HG02759 (cell line): Measurements from ENCODE around the gene EDEM1.

Experiments used
- ATAC-seq: cut with Tn5 transposase; IDR thresholded peaks from one replicate; pipeline ENCODE4 v1.9.1; 2021; ENCODE audit warnings: mild to moderate bottlenecking, moderate library complexity; ENCODE audit not compliant: unreplicated experiment

The EDEM1 gene

DNA sequence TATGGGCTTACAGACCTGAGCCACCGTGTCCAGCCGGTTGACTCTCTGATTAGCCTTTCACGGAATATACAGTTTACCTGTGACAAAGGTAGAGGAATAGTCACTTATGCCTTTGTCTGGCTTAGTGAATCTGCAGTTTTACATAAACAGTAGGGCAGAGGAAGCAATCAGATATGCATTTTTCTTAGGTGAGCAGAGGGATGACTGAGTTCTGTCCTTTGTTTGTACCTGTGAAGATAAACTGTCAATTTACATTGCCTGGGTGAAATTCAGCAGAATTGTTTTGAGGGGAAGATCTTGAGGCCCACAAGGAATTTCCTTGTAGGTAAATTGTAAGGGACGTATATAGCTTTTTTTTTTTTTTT lies 10.8 kb downstream of the EDEM1 start:
- ATAC-seq = no peak

DNA sequence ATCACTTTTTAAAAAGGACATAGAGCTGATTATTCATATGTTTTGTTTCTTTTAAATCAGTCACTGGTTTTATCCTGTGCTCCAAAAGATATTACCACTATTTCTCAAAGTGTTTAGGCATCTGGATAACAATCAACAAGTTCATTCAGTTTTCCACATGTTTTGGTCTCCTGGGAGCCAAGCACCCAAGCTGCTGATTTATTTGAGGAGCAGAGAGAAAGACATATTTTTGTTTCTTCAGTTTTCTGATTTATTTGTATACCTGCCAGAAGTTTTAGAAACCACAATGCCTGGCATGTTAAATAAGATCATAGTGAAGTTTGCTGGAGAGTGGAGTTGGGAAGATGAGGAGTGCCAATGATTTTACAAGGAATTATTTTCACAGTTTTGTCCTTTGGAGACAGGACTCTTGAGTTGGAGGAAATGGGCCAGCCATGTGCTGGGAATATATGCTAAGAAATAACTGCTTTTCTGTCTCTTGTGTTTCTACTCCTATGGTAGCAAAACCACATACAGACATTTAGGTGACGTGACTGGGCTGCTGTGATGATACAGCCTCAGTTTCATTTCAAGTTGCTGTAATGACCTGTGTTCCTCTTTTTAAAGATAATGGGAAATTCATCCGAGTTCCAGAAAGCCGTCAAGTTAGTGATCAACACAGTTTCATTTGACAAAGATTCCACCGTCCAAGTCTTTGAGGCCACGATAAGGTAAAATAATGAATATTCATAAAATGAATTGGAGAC lies 11.7 kb downstream of the EDEM1 start:
- peak; percentile 29 for ATAC-seq

DNA sequence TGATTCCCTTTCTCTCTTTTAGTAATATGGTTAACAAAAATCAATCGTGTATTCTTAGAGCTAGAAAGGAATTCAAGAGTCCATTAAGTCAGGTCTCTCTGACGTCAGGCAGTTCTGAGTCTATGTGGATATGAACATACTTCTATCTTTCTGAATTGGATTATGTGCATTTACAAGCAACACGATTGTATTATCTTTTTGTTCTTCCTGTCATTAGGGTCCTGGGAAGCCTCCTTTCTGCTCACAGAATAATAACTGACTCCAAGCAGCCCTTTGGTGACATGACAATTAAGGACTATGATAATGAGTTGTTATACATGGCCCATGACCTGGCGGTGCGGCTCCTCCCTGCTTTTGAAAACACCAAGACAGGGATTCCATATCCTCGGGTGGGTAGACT lies 14.0 kb downstream of the EDEM1 start:
- no peak for ATAC-seq

DNA sequence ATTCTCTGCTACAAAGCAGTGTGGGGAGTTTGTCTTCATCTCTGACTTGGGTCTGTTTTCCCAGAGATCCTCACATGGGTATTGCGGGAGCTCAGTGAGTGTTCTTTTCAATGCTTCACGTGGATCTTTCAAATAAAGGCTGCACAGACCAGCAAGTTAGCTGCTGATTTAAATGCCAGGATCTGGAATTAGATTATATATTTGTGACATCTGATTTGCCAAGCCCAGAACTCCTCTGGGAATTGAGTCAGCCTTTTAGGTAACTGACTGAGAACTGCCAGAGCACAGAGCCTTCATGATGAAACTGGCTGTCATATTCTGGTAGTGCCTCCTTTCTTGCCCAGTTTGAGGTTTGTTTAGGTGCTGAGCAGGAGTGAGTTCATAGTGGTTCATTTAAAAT lies 14.7 kb downstream of the EDEM1 start:
- ATAC-seq = no peak

DNA sequence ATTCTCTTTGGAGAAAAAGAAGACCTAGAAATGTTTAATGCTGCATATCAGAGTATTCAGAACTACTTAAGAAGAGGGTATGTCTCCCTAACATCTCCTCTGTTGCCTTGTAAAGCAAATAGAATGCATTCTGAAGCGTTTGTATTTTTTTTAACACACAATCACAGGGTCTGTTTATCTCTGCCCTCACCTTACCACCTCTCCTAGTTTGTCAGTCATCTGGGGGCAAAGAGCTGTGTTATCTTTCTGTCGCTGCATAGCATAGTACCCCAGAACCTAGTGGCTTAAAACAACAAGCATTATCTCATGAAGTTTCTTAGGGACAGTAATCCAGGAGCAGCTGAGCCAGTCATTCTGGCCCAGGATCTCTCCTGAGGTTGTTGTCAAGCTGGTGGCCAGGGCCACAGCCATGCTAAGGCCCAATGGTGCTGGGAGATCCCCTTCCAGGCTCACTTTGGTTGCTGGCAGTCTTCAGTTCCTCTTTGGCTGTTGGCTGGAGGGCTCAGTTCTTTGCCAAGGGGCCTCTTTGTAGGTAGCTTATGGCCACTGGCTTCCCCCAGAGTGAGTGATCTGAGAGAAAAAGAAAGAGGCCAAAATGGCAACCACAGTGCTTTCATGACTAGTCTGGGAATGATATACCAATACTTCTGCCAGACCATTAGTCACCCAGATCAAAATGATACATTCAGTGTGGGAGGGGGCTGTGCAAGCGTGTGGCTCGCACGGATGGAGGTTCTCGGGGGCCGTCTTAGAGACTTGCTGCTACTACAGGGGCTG lies 17.8 kb downstream of the EDEM1 start:
- peak; percentile 98 for ATAC-seq

DNA sequence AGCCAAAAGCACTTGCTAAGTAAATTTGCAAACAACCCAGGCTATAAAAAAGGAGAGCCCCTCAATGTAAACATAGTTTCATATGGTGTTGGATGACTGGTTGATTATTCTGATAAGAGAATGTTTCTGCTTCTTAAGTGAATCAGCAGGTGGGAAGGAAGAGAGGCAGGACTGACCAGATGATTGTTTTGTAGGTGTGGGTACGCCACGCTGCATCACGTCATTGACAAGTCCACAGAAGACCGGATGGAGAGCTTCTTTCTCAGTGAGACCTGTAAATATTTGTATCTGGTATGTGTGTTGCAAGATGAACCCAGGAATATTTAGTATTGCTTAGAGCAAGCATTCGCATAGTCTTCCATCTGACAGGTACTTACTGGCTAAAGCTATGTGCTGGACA lies 23.4 kb downstream of the EDEM1 start:
- no peak for ATAC-seq

DNA sequence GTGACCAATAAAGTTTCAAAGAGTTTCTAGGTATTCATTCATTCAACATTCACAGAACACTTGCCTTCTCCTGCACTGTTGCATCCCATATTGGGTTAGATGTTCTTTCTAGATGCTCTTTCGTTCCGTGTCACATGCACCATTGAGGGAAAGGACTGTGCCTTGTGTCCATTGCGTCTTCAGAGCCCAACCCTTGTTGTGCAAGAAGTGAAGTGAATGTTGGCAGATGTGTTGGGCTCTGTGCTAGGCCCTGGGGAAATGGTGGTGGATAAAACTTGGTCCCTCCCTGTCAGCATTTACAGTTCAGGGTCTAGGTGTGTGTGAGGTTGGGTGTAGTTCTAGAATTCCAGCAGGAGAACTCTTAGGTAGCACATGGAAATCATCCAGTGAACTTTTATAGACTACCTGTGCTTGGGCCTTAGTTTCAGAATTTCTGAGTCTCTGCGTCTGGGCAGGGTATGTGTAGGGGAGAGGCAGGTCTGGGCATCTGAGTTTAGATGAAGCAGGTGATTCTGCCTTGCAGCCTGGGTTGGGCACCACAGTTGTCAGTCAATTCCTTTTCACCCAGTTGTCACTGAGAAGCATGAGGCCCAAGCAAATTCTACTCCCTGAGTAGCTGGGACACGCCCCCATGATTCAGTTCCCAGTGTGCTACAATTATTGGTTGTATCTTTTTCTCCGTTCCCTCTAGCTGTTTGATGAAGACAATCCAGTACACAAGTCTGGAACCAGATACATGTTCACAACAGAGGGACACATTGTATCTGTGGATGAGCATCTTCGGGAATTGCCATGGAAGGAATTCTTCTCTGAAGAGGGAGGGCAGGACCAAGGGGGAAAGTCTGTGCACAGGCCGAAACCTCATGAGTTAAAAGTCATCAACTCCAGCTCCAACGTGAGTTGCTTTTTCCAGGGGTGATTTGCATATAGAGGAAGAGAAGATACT lies 25.4 kb downstream of the EDEM1 start:
- ATAC-seq = no peak

DNA sequence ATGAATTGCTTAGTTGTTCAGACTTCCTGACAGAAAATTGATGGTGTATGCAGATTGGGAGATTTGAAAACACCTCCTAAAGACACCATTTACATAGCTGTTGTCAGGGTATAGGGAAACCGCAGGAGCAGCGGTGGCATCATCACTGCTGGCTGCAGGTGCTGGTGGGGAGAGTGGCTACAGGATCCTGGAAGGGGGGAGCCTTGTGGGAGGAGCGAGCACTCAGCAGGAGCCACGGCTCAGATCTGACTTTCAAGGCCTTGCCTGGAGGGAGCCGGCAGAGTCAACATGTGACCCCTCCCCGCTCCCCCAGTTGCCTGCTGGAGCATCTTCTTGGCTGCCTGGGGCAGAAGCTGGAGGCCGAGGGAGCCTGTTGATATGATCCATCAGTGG lies 26.1 kb downstream of the EDEM1 start:
- ATAC-seq = no peak

DNA sequence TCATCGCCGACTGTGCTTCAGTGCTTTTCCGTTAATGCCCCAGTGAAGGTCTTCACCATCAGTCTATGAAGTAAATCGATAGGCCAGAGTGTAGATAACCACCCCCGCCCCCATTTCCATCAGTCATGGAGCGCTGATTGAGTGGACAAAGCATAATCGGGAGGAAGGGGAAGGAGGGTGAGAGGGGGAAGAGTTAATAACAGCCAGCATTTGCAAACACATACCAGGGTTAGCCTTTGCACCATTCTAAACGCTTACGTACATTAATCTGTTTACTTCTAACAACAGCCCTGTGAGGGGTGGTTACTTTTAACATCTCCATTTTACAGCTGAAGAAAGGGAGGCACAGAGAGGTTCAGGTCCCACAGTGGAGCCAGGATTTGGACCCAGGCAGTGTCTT lies 26.8 kb downstream of the EDEM1 start:
- ATAC-seq = no peak

DNA sequence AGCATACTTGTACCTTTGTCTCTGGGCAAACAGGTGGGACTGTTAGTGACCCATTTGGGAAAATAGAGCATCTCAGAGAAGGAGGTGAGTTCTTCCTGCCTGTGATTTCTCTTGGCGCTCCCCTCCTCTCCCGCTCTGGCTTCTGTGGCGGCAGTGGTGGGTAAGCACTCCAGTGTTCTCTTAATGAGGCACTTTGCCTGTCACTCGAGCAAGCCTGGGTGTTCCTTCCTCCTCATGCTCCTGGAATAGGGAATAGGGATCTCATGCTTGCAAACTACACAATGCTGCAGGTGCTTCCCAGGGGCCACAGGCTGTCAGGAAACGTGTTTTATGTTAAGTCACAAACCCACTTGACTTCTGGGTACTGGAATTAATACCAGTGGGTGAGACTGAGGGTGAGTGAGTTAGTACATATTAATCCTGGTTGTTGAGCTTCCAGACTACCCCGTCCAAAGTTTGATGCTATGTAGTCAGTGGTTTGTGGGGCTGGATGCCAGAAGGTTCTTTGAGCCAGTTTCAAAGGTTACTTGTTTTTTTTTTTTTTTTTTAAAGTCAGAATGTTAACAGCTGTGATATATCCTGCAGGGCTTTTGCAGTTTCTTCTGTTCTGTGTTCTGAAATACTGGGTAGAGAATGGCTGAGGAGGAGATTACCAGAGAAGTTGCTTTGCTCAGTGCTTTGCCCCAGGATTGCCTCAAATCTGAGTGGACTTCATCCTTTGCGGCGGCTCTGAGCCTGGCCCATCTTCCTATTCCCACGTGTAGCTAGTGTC lies 30.5 kb downstream of the EDEM1 start:
- no peak for ATAC-seq

DNA sequence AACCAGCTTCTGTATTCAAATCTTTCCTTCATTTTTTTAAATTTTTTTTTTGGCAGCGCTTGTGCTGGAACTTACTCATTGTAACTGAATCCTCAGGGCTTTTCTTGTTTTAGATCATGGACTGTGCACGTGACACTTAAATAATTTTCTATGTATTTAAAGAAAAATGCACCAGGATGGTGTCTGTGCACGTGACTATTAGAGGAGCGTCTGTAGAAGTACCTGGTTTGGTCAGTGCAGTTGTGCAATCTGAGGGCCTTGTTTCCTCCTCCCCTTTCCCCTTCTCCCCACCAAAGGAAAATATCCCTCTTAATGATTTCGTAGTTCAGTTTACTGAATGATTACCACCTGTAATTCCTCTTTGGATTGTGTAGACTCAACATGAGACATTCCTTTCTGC lies 31.3 kb downstream of the EDEM1 start:
- ATAC-seq = no peak

DNA sequence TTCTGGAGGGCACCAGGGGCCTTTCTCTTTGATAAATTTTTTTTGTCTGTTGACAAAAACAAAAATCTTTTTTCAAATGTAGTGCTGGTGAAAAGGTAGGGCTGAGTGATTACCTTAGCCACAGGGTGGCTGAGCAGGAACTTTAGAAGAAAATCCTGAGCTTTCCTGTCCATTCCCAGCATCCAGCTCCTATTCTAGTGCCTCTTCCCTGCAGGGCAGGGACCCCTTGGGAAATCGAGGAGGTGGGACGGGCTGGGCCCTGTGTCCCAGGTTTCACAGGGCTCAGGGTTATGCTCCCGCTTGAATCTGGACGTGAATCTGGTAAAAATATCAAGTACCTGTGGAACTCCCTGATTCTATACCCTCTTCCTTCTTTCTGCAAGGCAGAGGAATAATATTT lies 31.7 kb downstream of the EDEM1 start:
- no peak for ATAC-seq

DNA sequence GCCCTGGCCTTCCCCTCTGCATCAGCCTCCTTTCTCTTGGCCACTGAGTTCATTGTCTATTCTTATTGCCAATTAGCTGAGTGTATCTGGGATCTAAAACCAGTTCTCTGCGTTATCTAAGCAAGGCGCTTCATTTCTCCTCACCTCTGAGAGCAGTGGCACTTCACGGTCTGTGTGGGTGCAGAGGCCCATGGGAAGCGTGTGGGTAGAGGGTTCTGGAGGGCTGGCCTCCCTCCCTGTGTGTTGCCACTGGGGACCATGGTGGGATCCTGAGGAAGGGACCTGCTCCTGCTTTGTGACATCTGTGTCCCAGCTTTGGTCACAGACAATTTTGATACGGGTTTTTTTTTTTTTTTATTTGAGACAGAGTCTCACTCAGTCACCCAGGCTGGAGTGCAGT lies 32.7 kb downstream of the EDEM1 start:
- ATAC-seq = no peak

DNA sequence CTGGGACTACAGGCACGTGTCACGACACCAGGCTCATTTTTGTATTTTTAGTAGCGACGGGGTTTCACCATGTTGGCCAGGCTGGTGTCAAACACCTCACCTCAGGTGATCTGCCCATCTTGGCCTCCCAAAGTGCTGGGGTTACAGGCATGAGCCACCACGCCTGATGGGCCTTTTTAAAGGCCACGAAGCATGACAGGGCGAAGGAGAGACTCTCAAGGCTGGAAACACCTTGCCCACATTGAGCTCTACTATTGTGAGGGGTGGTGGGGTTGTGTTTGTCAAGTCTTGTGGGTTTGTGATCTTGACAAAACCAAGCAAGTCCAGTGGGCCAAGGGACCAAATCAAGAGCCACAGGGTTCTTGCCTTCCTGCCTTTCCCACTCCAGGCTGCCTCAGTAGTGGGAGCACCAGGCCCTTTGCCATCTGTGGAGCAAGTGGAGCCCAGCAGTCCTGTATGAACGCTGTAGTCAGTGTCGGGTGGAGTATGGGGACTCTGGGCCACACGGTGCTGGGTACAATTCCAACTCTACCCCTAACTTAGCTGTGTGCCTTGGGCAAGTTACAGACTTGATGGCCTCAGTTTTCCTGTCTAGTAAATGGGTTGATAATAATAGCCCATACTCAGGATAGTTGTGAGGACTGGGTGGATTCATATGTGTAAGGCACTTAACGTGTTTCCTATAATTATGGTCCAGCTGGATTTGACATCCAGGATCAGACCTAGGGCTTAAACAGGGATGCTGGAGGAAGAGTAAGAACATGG lies 33.3 kb downstream of the EDEM1 start:
- ATAC-seq = no peak

DNA sequence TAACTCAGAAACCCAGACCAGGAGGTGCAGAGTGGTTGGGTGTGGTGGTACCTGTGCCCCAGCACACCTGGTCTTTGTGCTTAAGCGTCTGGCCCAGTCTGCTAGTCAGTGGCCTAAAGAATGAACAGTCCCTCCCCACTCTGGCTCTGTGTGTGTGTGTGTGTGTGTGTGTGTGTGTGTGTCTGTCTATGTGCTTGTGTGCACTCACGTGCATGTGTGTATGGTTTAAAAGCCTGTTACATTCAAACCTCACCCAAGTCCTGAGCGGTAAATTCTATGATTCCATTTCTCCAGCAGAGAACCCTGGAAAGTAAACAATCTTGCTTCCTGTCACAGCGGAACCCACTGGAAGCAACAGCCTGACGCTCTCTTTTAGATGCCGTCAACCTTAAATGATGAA lies 34.2 kb downstream of the EDEM1 start:
- no peak for ATAC-seq

DNA sequence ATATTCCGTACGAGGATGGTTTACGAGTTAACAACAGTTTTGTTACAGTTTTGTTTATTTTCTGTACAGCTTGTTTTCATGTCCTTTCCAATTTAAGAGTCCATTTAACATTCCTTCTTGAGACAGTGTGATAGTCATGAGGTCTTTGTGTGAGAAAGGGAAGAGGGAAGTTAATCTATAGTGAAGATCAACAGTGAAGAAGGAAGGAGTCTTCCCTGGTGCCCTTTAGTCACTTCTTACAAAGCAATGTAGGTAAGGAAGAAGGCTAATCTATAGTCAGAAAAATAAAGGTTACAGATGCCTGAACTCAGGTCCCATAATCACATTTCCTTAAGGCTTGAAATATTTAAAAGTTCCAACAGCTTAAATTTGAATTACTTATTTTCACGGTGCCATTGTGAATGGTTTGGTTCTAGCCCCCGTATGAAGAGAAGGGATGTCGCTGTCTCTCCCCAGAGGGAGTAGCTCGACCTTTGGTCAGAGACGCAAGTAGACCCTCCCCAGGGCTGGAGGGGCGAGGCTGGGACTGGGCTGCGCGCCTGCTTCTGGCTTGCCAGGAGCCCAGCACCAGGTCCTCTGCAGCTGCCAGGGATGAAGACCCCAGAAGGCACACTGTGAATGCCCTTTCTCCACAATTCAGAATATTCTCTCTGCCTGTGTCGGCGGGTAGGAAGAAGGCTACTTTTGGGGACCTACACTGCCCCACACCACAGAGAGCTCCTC lies 34.9 kb downstream of the EDEM1 start:
- no peak for ATAC-seq

DNA sequence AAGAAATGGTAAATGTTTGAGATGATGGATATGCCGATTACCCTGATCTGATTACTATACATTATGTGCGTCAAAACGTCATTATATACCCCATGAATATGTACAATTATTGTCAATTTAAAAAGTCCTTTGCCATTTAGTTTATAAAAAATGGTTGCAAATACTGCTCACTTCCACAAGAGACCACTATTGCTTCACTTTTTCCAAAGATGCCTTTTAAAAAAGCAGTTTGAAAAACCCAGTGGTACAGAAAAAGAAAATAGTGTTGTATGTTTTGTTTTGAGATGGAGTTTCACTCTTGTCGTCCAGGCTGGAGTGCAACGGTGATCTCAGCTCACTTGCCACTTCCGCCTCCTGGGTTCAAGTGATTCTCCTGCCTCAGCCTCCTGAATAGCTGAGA lies 39.3 kb downstream of the EDEM1 start:
- ATAC-seq = no peak

DNA sequence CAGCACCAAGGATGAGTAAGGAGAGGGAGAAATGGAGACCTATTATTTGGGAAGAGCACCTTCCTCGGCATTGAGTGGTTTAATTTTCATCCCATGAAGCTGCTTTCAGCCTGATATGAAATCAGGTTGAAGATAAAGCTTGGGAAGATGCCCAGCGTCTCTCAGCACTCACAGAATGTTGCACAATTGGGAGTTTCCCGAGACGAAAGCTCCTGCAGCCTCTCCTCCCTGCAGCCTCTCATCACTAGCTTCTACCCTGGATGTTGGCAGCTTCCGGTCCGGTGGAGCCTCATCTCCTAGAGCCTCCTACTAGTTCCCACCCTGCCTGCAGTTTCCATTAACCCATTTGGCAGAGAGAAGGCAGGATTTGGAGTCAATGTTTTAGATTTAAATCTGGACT lies 40.3 kb downstream of the EDEM1 start:
- ATAC-seq = no peak

DNA sequence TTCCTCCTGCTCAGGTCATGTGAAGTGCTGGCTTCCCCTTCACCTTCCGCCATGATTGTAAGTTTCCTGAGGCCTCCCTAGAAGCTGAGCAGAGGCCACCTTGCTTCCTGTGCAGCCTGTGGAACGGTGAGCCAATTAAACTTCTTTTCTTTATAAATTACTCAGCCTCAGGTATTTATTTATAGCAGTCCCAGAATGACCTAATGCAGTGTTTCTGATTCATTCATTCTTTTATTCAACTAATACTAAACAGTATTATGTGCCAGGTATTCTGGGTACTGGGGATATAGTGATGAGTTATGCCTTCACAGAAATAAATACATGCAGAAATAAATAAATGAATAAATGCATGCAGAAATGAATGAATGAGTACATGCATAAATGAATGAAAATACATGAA lies 41.9 kb downstream of the EDEM1 start:
- no peak for ATAC-seq
